GM03348 (cell line): ENCODE measurements around the gene PRRC2A.
A peak's percentile ranks its signal among the peaks of the same experiment; 100 is the strongest.

Experiments
- DNase-seq: peaks from one replicate; pipeline ENCODE4 v3.0.0; 2012; ENCODE audit warnings: low spot score

Gene PRRC2A

GRCh38 chr6:31666337-31666965, 45.9 kb downstream of the PRRC2A start:
- peak; percentile 40 for DNase-seq

- no peak for DNase-seq
Measured at GRCh38 chr6:31669676-31670075, 49.2 kb downstream of the PRRC2A start, which contains the start of gene LY6G5B. LY6G5B (plus strand) TSS chr6:31669976; CDS start chr6:31670951, 975 bp downstream.

DNA sequence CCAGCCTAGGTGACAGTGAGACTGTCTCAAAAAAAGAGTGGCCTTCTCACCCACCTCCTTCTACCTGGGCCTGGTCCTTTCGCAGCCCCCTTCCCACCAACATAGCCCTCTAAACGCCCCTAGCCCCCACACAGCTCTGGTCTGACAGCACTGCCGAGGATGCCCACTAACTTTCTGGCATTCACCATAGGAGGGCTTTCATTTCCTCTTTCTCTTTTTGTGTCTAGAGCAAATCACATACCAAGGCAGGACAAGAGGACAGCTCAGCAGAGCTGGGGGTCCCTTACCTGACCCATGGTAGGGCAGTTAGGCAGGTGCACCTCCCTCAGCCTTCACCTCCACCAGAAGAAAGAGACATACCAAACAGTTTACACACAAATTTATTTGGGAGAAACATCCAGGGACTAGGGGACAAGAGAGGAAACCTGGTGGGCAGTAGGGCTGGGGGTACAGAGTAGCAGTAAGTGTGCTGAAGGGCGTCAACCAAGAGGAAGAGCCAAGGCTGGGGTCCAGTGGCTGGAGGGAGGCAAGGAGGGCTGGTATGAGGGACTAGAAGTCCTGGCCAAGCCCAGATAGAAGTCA, 55.9 kb downstream of the PRRC2A start:
- no peak for DNase-seq

GRCh38 chr6:31676904-31677303, 56.4 kb downstream of the PRRC2A start:
- DNase-seq: no peak

- DNase-seq: no peak
Measured at GRCh38 chr6:31677955-31678354, 57.4 kb downstream of the PRRC2A start.

DNA sequence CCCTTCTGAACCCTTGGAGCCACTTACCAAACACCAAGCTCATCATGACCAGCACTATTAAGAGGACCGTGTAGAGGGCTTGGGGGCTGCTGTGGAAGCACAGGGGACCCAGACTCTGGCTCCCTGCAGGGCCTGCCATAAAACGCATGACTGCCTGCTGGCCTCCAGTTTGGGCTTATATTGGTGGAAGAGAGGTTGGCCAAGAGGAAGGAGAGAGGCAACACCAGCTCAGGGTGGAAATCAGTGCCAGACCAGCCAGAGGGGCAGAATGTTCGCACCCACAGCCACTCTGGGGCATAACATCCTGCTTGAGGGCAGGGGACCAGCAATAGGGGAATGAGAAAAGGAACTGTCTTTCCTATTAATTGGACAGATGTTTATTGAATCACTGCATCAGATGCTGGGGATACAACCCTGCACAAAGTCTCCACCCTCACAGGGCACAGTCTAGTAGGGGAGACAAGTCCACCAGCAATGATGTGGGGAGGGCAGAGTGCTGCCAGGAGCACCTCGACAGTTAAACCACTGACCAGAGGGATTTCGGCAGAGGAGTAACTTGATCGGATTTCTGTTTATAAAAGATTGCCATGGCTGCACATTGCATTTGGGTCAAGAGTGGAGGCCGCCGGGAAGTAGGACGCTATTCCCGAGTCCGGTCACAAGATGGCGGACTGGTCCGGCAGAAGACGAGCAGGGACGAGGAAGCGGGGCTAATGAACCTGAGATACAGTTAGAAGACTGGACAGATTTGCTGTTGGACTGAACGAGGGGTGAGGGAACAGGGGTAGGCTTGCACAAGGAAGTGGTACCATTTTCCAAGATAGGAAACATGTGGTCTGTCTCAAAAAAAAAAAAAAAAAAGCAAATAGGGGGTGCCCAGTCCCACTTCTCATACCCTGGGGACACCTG, 60.0 kb downstream of the PRRC2A start, which contains the start of gene LY6G5C:
Gene LY6G5C (minus strand): TSS at position 842 of the 909 bp plus-strand sequence. CDS start 694 bp downstream, at position 148.
- peak; percentile 90 for DNase-seq

DNA sequence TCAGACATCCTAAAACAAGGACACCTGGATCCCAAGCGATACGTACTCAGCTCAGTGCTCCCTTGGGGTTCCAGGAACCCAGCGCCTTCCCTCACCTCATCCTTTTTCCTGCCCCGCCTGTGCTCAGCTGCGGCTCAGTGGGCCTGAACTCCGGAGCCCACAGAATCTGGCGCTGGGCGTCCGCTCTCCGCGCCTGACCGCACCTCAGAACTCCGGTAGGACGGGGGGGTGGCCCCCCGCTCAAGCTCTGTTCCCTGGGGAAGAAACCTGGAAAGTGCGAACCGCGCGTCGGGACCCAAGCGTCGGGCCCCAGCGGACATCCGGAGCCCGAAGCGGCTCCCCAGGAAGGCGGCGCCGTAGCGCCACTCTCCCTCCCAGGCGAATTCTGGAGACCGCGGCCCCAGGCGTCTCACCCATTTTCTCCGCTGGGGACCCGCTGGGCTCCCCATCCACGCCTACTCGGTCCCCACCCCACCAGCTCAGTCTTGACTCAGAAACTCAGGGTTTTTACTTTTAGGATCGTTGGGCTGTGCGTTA, 60.7 kb downstream of the PRRC2A start:
- DNase-seq: peak; percentile 80

DNA sequence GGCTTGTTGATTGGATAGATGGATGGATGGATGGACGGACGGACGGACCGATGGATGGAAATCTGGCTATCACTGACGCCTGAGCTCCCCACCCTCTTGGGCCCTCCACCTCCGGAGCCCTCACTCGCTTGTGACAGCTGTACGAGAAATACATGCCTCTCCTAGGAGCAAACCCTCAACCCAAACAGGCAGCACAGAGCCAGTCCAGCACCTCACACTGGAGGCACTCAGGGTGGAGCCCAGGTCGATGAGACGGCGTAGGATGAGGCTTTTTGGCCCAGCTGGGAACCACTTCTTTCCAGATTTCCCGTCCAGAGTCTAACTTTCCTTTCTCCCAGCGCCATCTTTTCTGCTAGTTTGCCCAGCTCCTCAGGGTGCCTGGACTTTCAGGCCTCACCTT, 63.1 kb downstream of the PRRC2A start:
- DNase-seq: no peak

GRCh38 chr6:31686483-31686882, 66.0 kb downstream of the PRRC2A start:
- no peak for DNase-seq

DNA sequence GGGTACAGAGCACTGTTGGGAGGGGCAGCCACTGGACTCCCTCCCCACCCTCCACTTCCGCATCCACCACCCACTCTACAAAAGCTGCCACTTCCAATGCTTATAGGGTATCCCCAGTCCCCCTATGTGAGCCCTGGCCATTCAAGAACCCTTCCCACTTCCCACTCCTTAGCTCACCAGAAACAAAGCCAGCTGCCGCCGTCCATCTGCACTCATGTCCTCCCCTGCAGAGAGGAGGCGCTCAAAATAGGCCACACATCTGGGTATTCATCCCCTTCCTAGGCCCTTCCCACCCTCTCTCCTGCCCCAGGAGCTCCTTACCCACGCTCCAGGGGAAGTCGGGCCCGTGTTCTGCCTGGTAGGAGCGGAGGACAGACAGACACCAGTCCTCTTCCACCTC, 66.8 kb downstream of the PRRC2A start:
- no peak for DNase-seq
